K562 (cell line): ENCODE results near the gene RNF151. TPM values are rescaled to one million over a fixed set of nuclear protein-coding genes. Genes with fewer than 3 reads are reported as not detected.

Source experiments
- ATAC-seq: fragments of 200-7000 bp; cut with Tn5 transposase; 3 replicates; pipeline ENCODE4 v1.9.1; 2020; ENCODE audit warnings: moderate library complexity
- BruUV-seq: library from RNA; stranded (reverse); fragments of 400-500 nt; replicated peaks from 2 replicates; lab custom pipeline; 2021; lab: Mats Ljungman, UMichigan
- CTCF ChIA-PET: fragments of 300-600 bp; formaldehyde crosslinking; extraction: SDS; loops from one replicate; lab custom pipeline; 2021; ENCODE audit warnings: low intra/inter-chr PET ratio; lab: Yijun Ruan, JAX
- POLR2A ChIA-PET: fragments of 300-600, 350-650 bp; sonication (Branson Sonifier 250); formaldehyde crosslinking; extraction: SDS; loops from one replicate; lab custom pipeline; 2021; ENCODE audit warnings: antibody characterized with exemption, inconsistent platforms; lab: Yijun Ruan, JAX
- DNase-seq, 4 experiments: peaks; one replicate each; pipeline versions ENCODE4 v3.0.0 to v3.0.0-alpha.2; 2011 to 2018; ENCODE audit warnings: low spot score in 3 of 4, mixed read lengths in 3 of 4; ENCODE audit errors: extremely low read depth in 1 of 4
- FAIRE-seq: peaks from 2 replicates; lab custom pipeline; 2011; peaks lifted over from hg19 to GRCh38; lab: Jason Lieb, UNC
- H2AFZ ChIP-seq: 2 replicates; pipeline ENCODE4 v1.6.0; 2011; ENCODE audit warnings: low read depth, low read length, control low read depth, inconsistent platforms
- H3K27ac ChIP-seq: fragments of 200-600 bp; 3 replicates; pipeline ENCODE4 v1.8.0; 2011; ENCODE audit warnings: low read depth, mild to moderate bottlenecking, control low read depth, inconsistent platforms, low read length, moderate library complexity, mixed read lengths; ENCODE audit errors: extremely low read depth
- H3K27me3 ChIP-seq, 2 experiments: fragments of 300-600 bp in 1 of 2; 2 replicates in 1 of 2; 3 replicates in 1 of 2; pipeline versions ENCODE4 v1.6.0 to v1.8.0; 2011; ENCODE audit warnings: inconsistent platforms in 2 of 2, low read length in 2 of 2, mild to moderate bottlenecking in 1 of 2, mixed read lengths in 1 of 2, moderate library complexity in 1 of 2; ENCODE audit not compliant: control insufficient read depth in 2 of 2, insufficient read depth in 2 of 2
- H3K36me3 ChIP-seq: fragments of 300-600 bp; 3 replicates; pipeline ENCODE4 v1.8.0; 2011; ENCODE audit warnings: mild to moderate bottlenecking, low read length, inconsistent platforms; ENCODE audit not compliant: control insufficient read depth, insufficient read depth
- H3K4me1 ChIP-seq, 2 experiments: fragments of 200-600 bp in 1 of 2; replicated peaks in 1 of 2; 2 replicates in 1 of 2; 3 replicates in 1 of 2; pipeline versions ENCODE4 v1.5.1 to v1.8.0; 2011; ENCODE audit warnings: inconsistent platforms in 2 of 2, low read length in 2 of 2, mild to moderate bottlenecking in 1 of 2, mixed read lengths in 1 of 2, moderate library complexity in 1 of 2; ENCODE audit not compliant: control insufficient read depth in 2 of 2, insufficient read depth in 2 of 2
- H3K4me2 ChIP-seq: 2 replicates; pipeline ENCODE4 v1.6.1; 2011; ENCODE audit warnings: low read length, control low read depth, inconsistent platforms, mixed read lengths; ENCODE audit not compliant: insufficient read depth
- H3K4me3 ChIP-seq: fragments of 200-600 bp; sonication (generic), shearing (Covaris generic); 2 replicates; pipeline ENCODE4 v1.5.1; 2016; ENCODE audit warnings: control low read depth, inconsistent platforms
- H3K79me2 ChIP-seq: fragments of 200-600 bp; 3 replicates; pipeline ENCODE4 v1.8.0; 2011; ENCODE audit warnings: low read length, inconsistent platforms; ENCODE audit not compliant: control insufficient read depth, insufficient read depth
- H3K9ac ChIP-seq, 2 experiments: 2 replicates each; pipeline versions ENCODE4 v1.6.0 to v1.6.1; 2011; ENCODE audit warnings: low read depth in 2 of 2, low read length in 2 of 2, control low read depth in 1 of 2, inconsistent platforms in 1 of 2, mild to moderate bottlenecking in 1 of 2, mixed read lengths in 1 of 2; ENCODE audit not compliant: insufficient read depth in 1 of 2
- H3K9me1 ChIP-seq: one replicate; pipeline ENCODE4 v1.6.0; 2011; ENCODE audit warnings: inconsistent platforms, mild to moderate bottlenecking, low read length, moderate library complexity; ENCODE audit not compliant: control insufficient read depth, insufficient read depth
- H3K9me3 ChIP-seq: replicated peaks from 2 replicates; pipeline ENCODE4 v1.5.1; 2011; ENCODE audit warnings: low read depth, low read length, inconsistent platforms; ENCODE audit not compliant: control insufficient read depth, insufficient read depth
- H4K20me1 ChIP-seq: replicated peaks from 2 replicates; pipeline ENCODE4 v1.6.1; 2011; ENCODE audit warnings: low read length, inconsistent platforms, mixed read lengths; ENCODE audit not compliant: control insufficient read depth, insufficient read depth
- ATF4 ChIP-seq: fragments of 450-650 bp; formaldehyde crosslinking; IDR thresholded peaks from 2 replicates; pipeline ENCODE4 v1.4.0; 2022; ENCODE audit warnings: mild to moderate bottlenecking, moderate library complexity
- CREB1 ChIP-seq, 2 experiments: sonication (generic) in 1 of 2; formaldehyde crosslinking in 1 of 2; IDR thresholded peaks; 2 replicates each; pipeline versions ENCODE4 v1.6.1 to v1.8.0; 2012 to 2022; ENCODE audit warnings: inconsistent platforms in 1 of 2, mild to moderate bottlenecking in 1 of 2, missing genetic modification reagents in 1 of 2, moderate library complexity in 1 of 2
- ERF ChIP-seq: fragments of 450-650 bp; formaldehyde crosslinking; IDR thresholded peaks from 2 replicates; pipeline ENCODE4 v1.4.0; 2020; ENCODE audit warnings: mild to moderate bottlenecking, mixed read lengths
- ESRRA ChIP-seq: fragments of 450-650 bp; IDR thresholded peaks from 2 replicates; pipeline ENCODE4 v1.6.1; 2014; ENCODE audit warnings: low read depth, mild to moderate bottlenecking, moderate library complexity, borderline replicate concordance
- FOXJ3 ChIP-seq: sonication (generic); formaldehyde crosslinking; IDR thresholded peaks from 2 replicates; pipeline ENCODE4 v1.4.0; 2020; ENCODE audit warnings: mild to moderate bottlenecking, missing genetic modification reagents
- GTF3C2 ChIP-seq: IDR thresholded peaks from 3 replicates; pipeline ENCODE4 v1.6.1; 2011; ENCODE audit warnings: borderline replicate concordance, mild to moderate bottlenecking, moderate library complexity; ENCODE audit not compliant: insufficient read length; ENCODE audit errors: extremely low read depth
- PBX2 ChIP-seq, 2 experiments: IDR thresholded peaks in 1 of 2; conservative IDR thresholded peaks in 1 of 2; 2 replicates each; pipeline ENCODE4 v1.6.1; 2016; ENCODE audit warnings: low read depth in 2 of 2, mild to moderate bottlenecking in 1 of 2, missing compliant biosample characterization in 1 of 2, missing genetic modification characterization in 1 of 2, moderate library complexity in 1 of 2
- POLR2G ChIP-seq: fragments of 200-400 bp; formaldehyde crosslinking; IDR thresholded peaks from 2 replicates; pipeline ENCODE4 v1.6.1; 2017; ENCODE audit warnings: low read depth, mild to moderate bottlenecking, antibody characterized with exemption, low read length, moderate library complexity
- PTRF ChIP-seq: fragments of 450-650 bp; IDR thresholded peaks from 2 replicates; pipeline ENCODE4 v1.6.1; 2016; ENCODE audit warnings: mild to moderate bottlenecking, missing genetic modification characterization, missing compliant biosample characterization
- RBFOX2 ChIP-seq: fragments of 200-400 bp; formaldehyde crosslinking; IDR thresholded peaks from 2 replicates; pipeline ENCODE4 v1.6.1; 2017; ENCODE audit warnings: low read depth, mild to moderate bottlenecking, low read length, moderate library complexity
- SIX5 ChIP-seq, 2 experiments: IDR thresholded peaks; 2 replicates each; pipeline ENCODE4 v1.6.1; 2011; ENCODE audit warnings: low read length in 2 of 2, borderline replicate concordance in 1 of 2, low read depth in 1 of 2, mild to moderate bottlenecking in 1 of 2, moderate library complexity in 1 of 2; ENCODE audit not compliant: insufficient read depth in 1 of 2
- ZFX ChIP-seq: sonication (generic); formaldehyde crosslinking; IDR thresholded peaks from 2 replicates; pipeline ENCODE4 v1.8.0; 2022; ENCODE audit warnings: mild to moderate bottlenecking, missing genetic modification reagents, moderate library complexity
- ZNF121 ChIP-seq: sonication (generic); formaldehyde crosslinking; conservative IDR thresholded peaks from 2 replicates; pipeline ENCODE4 v1.8.0; 2022; ENCODE audit warnings: missing genetic modification reagents
- ZNF146 ChIP-seq: IDR thresholded peaks from one replicate; pipeline ENCODE4 v1.6.1; 2018; ENCODE audit warnings: missing compliant biosample characterization; ENCODE audit not compliant: unreplicated experiment
- WGBS: fragments of 100-300 bp; shearing (Covaris generic); methylation state at CpG from one replicate; pipeline ENCODE4 v1.1.6; 2016; ENCODE audit warnings: low coverage, mixed read lengths; ENCODE audit not compliant: insufficient coverage; ENCODE audit errors: missing lambda C conversion rate; 5-methylcytosine and 5-hydroxymethylcytosine counted together
- in situ Hi-C: fragments of 300-500 bp; cut with MboI; formaldehyde crosslinking; loops from 4 replicates; pipeline ENCODE4 v1.15.0; 2018; ENCODE audit warnings: inconsistent platforms, mixed read lengths
- intact Hi-C: fragments of 100-400 bp; cut with micrococcal nuclease; formaldehyde crosslinking; loops from 2 replicates; pipeline ENCODE4 v1.14.2; 2022
- polyA plus RNA-seq, 8 experiments: library from polyadenylated mRNA; depleted of rRNA in 4 of 8; stranded (reverse) in 5 of 8; unstranded in 3 of 8; fragments of >200 nt; fragmentation: Nextera tagmentation in 2 of 8; fragmentation: Illumina TruSeq in 1 of 8; extraction: Ambion mirVana in 2 of 8; extraction: Trizol in 1 of 8; gene quantifications; 2 replicates each; pipeline versions ENCODE4 v1.2.1 to v1.2.3, GENCODE V29; 2011 to 2014; ENCODE audit warnings: inconsistent platforms in 1 of 8, missing spikeins in 1 of 8
- total RNA-seq, 7 experiments: library from RNA; depleted of rRNA in 6 of 7; stranded (reverse); fragments of >200 nt in 6 of 7; fragmentation: Illumina TruSeq in 2 of 7; extraction: Trizol in 2 of 7; gene quantifications; 2 replicates each; pipeline versions ENCODE4 v1.2.1 to v1.2.3, GENCODE V29; 2011 to 2021; ENCODE audit warnings: low replicate concordance in 1 of 7

The RNF151 gene
- total and polyA plus RNA-seq, 9 of the 15 experiments (the other 6 are each of a cell fraction or from before 2014, with no cell fraction given) = not detected

- peaks cover 19% of the 10 kb centered on the region for H3K9me1 ChIP-seq
- peaks cover 78% of the 10 kb centered on the region for H3K79me2 ChIP-seq
- in situ Hi-C loops = no loop called here
- H2AFZ ChIP-seq = no peak overlapping the region
- peaks cover 49% of the 10 kb centered on the region; the same call in 2 of the 3 replicates for H3K36me3 ChIP-seq
- H3K9me3 ChIP-seq = no peaks in the 10 kb centered on the region
- peaks cover 46% of the 10 kb centered on the region for H4K20me1 ChIP-seq
- CTCF ChIA-PET = no interaction called here
- H3K4me1 ChIP-seq = peaks cover 27 to 75% of the 10 kb centered on the region in 2 experiments
- ATAC-seq (peak; percentile 0; the same call in 1 of the 3 replicates), FAIRE-seq (no peak), DNase-seq (peak in 2 of 4 experiments; percentile 46 to 53)
- H3K4me2 ChIP-seq = peak overlapping the region; percentile 93
- H3K4me3 ChIP-seq = peak overlapping the region; percentile 99
- no peaks in the 10 kb centered on the region for H3K27me3 ChIP-seq
- WGBS = 11% methylated on average over 15 of the region's 15 CpGs
- intact Hi-C loops = loop anchor here (2.0 kb wide), 1 partner anchor 15 kb away; no protein-coding TSS in a partner anchor
- TSS peak; percentile 79 for BruUV-seq
- POLR2A ChIA-PET = interaction anchor here (0.6 to 2.6 kb wide), 4 partner anchors 11 to 147 kb away, joined by 3 to 13 read pairs (median 6); partner anchors contain the start of genes RPS2 and TRAF7
- H3K27ac ChIP-seq = peak overlapping the region; percentile 42; the same call in 2 of the 3 replicates
- peak overlapping the region; percentile 91 to 99 for H3K9ac ChIP-seq
- TF ChIP-seq PBX2 (CRISPR knock-in tag; IDR thresholded peaks at IDR 0.05; ENCODE audit: low read depth) (no peak), PBX2 (tag; conservative IDR thresholded peaks at IDR 0.05; ENCODE audit: low read depth) (no peak), ERF (CRISPR knock-in tag) (no peak), PTRF (tag) (no peak), RBFOX2 (0 out of 2 replicates have a peak, but pooled peaks have one; percentile 6), SIX5 (IDR thresholded peaks at IDR 0.05; ENCODE audit: borderline replicate concordance in 1 of 2, insufficient read depth in 1 of 2, low read depth in 1 of 2, low read length in 2 of 2) (no peak), ZNF146 (no peak), ATF4 (CRISPR knock-in tag) (peak; percentile 60; the same call in 1 of the 2 replicates), ZNF121 (CRISPR knock-in tag) (no peak), FOXJ3 (CRISPR knock-in tag) (no peak), POLR2G (peak; percentile 47; the same call in 1 of the 2 replicates), CREB1 (IDR thresholded peaks at IDR 0.05) (no peak), CREB1 (CRISPR knock-in tag; IDR thresholded peaks at IDR 0.05) (no peak), ZFX (0 out of 2 replicates have a peak, but pooled peaks have one; percentile 3), ESRRA (no peak), GTF3C2 (no peak)
Observed at GRCh38 chr16:2008009-2008526, 41.4 kb downstream of the RNF151 start.
